GM12892 (cell line): ENCODE results near the gene KRT36.

Experiments used
- POLR2A ChIP-seq: IDR thresholded peaks from 2 replicates; pipeline ENCODE4 v1.6.1; 2011; ENCODE audit warnings: low read depth, low read length, control low read depth
- POLR2AphosphoS5 ChIP-seq: IDR thresholded peaks from 2 replicates; pipeline ENCODE4 v1.6.1; 2011; ENCODE audit warnings: low read depth, low read length, control low read depth
- TAF1 ChIP-seq: IDR thresholded peaks from 2 replicates; pipeline ENCODE4 v1.6.1; 2011; ENCODE audit warnings: low read depth, mild to moderate bottlenecking, control low read depth, low read length, borderline replicate concordance

DNA sequence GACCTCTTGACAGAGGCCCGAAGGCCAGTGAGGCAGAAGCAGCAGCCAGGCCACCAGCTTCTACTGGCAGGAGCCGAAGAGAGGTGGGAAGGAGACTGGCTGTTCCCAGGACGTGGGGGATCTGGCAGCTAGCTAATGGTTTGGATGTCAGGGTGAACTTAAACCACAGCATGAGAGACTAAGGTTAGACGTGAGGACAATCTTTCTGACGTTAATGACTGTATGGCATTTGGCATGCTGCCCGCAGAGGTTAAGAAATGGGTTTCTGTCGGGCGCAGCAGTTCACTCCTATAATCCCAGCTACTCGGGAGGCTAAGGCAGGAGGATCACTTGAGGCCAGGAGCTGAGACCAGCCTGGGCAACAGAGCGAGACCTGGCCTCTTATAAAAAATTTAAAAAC is 22.0 kb upstream of the KRT36 start:
- TF ChIP-seq POLR2AphosphoS5 (no peak), TAF1 (no peak), POLR2A (no peak)
